Measurements from ENCODE around the gene ANKK1.

The ANKK1 gene

DNA sequence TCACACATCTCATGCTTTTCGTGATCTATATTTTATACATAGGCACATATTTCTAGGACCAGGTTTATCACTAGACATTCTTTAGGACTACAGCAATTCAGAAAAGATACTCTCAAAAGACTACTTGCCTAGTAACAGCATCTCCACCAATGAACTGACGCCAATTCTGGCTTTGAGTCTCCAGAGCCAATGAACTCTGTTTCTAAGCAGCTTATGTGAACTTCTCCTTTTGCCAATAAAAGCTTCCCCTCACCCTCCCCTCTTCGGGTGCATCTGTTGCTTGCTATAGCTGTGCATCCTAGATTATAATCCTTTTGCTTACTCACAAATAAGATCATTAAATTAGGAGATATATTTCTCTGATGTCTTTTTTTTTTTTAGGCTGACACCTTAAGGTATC, 11.4 kb upstream of the ANKK1 start:
- peak; percentile 72 for DNase-seq (ENCODE audit: low read depth)
- TF ChIP-seq, protein P1, sequence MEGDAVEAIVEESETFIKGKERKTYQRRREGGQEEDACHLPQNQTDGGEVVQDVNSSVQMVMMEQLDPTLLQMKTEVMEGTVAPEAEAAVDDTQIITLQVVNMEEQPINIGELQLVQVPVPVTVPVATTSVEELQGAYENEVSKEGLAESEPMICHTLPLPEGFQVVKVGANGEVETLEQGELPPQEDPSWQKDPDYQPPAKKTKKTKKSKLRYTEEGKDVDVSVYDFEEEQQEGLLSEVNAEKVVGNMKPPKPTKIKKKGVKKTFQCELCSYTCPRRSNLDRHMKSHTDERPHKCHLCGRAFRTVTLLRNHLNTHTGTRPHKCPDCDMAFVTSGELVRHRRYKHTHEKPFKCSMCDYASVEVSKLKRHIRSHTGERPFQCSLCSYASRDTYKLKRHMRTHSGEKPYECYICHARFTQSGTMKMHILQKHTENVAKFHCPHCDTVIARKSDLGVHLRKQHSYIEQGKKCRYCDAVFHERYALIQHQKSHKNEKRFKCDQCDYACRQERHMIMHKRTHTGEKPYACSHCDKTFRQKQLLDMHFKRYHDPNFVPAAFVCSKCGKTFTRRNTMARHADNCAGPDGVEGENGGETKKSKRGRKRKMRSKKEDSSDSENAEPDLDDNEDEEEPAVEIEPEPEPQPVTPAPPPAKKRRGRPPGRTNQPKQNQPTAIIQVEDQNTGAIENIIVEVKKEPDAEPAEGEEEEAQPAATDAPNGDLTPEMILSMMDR (IDR thresholded peaks at IDR 0.05; ENCODE audit: low read length, missing control alignments), result no peak
- H3K4me3 ChIP-seq (replicated peaks; ENCODE audit: low read depth, low read length), result no peak overlapping the region

DNA sequence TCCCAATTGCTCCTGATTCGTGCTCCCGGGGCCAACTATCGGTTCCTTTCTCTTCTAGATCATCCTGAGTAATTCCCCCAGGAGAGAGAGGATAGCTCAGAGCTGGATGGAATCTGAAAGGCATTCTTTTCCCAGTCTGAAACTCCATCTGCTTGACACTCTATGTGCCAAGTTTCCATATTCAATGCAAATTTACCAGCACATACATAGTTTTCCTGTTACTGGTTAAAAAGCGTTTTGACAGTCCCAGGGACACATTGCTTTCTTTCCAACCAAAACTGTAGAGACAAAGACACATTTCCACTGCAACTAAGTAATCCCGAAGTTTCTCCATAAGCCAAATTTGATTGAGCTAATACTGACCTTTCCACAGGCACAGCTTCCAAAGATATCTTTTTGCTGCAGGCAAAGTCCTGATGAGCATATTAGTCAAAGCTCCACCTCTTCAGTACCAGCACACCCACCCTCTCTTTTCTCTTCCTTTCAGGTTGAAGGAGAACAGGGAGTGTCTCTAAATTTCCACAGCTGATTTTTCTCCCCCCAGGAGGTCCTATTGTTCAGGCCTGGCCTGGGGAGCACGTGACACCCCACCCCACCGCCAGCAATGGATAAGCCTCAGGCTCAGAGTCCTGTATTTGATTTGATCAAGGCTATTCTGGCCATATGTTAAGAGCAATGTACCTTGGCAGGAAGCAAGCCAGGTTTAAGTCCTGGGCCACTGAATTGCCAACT, 9.7 kb upstream of the ANKK1 start:
- peak; percentile 33 for DNase-seq (ENCODE audit: low read depth)
- TF ChIP-seq, protein P1 (IDR thresholded peaks at IDR 0.05; ENCODE audit: low read length, missing control alignments), result no peak
- H3K4me3 ChIP-seq (replicated peaks; ENCODE audit: low read depth, low read length), result no peak overlapping the region

GRCh38 chr11:113378692-113379091, 8.9 kb upstream of the ANKK1 start:
- DNase-seq (ENCODE audit: low read depth), result no peak
- H3K4me3 ChIP-seq (replicated peaks; ENCODE audit: low read depth, low read length), result no peak overlapping the region
- TF ChIP-seq, protein P1 (IDR thresholded peaks at IDR 0.05; ENCODE audit: low read length, missing control alignments), result no peak

DNA sequence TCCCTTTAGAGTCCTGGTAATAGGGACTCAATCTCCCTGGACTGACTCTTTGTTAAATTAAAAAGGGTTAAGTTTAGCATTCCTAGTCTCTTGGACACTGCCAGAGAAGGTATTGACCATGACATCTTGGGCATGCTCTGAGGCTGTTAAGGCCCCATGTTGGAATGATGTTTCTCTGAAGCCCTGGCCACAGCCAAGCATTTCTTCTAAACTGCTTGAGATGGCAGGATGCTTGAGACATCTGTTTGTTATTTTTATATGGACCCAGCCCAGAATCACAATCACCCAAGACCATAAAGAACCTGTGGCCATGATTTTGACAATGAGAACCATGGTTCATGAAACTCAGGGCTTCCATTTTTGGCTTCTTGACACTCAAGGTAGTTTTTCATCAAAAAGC, 5.5 kb upstream of the ANKK1 start:
- TF ChIP-seq, protein P1 (IDR thresholded peaks at IDR 0.05; ENCODE audit: low read length, missing control alignments), result no peak
- H3K4me3 ChIP-seq (replicated peaks; ENCODE audit: low read depth, low read length), result no peak overlapping the region
- DNase-seq (ENCODE audit: low read depth), result no peak

GRCh38 chr11:113384551-113384950, 3.0 kb upstream of the ANKK1 start:
- H3K4me3 ChIP-seq (replicated peaks; ENCODE audit: low read depth, low read length), result no peak overlapping the region
- DNase-seq (ENCODE audit: low read depth), result peak; percentile 95
- TF ChIP-seq, protein P1 (IDR thresholded peaks at IDR 0.05; ENCODE audit: low read length, missing control alignments), result no peak

DNA sequence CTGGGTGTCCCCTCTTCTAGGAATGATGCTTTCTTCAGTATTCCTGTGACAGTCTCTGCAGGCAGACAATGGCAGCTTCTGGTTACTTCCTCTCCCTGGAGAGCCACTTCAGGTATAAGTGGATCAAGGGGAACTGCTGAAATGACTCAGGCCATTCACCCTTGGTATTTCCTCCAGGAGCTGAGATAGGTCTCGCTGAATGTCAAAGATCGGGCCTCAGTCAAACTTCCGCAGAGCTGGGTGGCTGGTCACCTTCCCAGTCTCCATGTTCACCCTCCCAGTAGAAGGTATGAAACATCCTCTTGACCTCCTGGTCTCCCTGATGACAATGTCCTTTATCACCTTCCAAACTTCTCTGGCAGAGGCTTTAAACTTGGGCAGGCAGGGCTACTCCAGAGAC, 1.8 kb upstream of the ANKK1 start:
- DNase-seq (ENCODE audit: low read depth), result no peak
- no peak overlapping the region for H3K4me3 ChIP-seq (replicated peaks; ENCODE audit: low read depth, low read length)
- TF ChIP-seq, protein P1 (IDR thresholded peaks at IDR 0.05; ENCODE audit: low read length, missing control alignments), result no peak

GRCh38 chr11:113386866-113387265, 713 bp upstream of the ANKK1 start:
- TF ChIP-seq, protein P1 (IDR thresholded peaks at IDR 0.05; ENCODE audit: low read length, missing control alignments), result no peak
- no peak for DNase-seq (ENCODE audit: low read depth)
- H3K4me3 ChIP-seq (replicated peaks; ENCODE audit: low read depth, low read length), result no peak overlapping the region

All from fibroblast of pulmonary artery (primary cell).